HepG2 (cell line): Measurements from ENCODE around the gene CREBBP. TPM values are rescaled to one million over a fixed set of nuclear protein-coding genes. Genes with fewer than 3 reads are reported as not detected.

Experiments
- ATAC-seq: fragments of 200-7000 bp; cut with Tn5 transposase; 3 replicates; pipeline ENCODE4 v1.9.1; 2020; ENCODE audit warnings: mild to moderate bottlenecking, moderate library complexity
- BruUV-seq: library from RNA; stranded (reverse); fragments of 400-500 nt; replicated peaks from 2 replicates; lab custom pipeline; 2021; lab: Mats Ljungman, UMichigan
- CTCF ChIA-PET: fragments of 300-600 bp; formaldehyde crosslinking; extraction: SDS; loops from one replicate; lab custom pipeline; 2021; ENCODE audit warnings: low total read pairs, inconsistent platforms, low intra/inter-chr PET ratio; lab: Yijun Ruan, JAX
- POLR2A ChIA-PET: fragments of 350-600 bp; sonication (Branson Sonifier 250); formaldehyde crosslinking; loops from one replicate; lab custom pipeline; 2020; ENCODE audit warnings: antibody characterized with exemption, inconsistent platforms; lab: Yijun Ruan, JAX
- DNase-seq: peaks from one replicate; pipeline ENCODE4 v3.0.0-alpha.2; 2015; ENCODE audit warnings: low spot score
- FAIRE-seq: peaks from 3 replicates; lab custom pipeline; 2011; peaks lifted over from hg19 to GRCh38; lab: Jason Lieb, UNC
- H2AFZ ChIP-seq: one replicate; pipeline ENCODE4 v1.6.1; 2011; ENCODE audit warnings: low read length, inconsistent platforms
- H3K27ac ChIP-seq: fragments of 300-600 bp; 3 replicates; pipeline ENCODE4 v1.8.0; 2011; ENCODE audit warnings: mixed run types, mild to moderate bottlenecking, mixed read lengths, low read length, inconsistent platforms; ENCODE audit not compliant: insufficient read depth; ENCODE audit errors: extremely low read length
- H3K27me3 ChIP-seq, 2 experiments: fragments of 200-600 bp in 1 of 2; 2 replicates in 1 of 2; 3 replicates in 1 of 2; pipeline versions ENCODE4 v1.6.0 to v1.8.0; 2011; ENCODE audit warnings: low read length in 2 of 2, mild to moderate bottlenecking in 2 of 2, moderate library complexity in 2 of 2, inconsistent platforms in 1 of 2; ENCODE audit not compliant: insufficient read depth in 2 of 2, control insufficient read depth in 1 of 2
- H3K36me3 ChIP-seq, 2 experiments: fragments of 200-600 bp in 1 of 2; replicated peaks in 1 of 2; 2 replicates in 1 of 2; 3 replicates in 1 of 2; pipeline versions ENCODE4 v1.5.1 to v1.8.0; 2011; ENCODE audit warnings: low read length in 2 of 2, inconsistent platforms in 1 of 2; ENCODE audit not compliant: insufficient read depth in 2 of 2, control insufficient read depth in 1 of 2
- H3K4me1 ChIP-seq: 2 replicates; pipeline ENCODE4 v1.5.1; 2012; ENCODE audit warnings: low read length, inconsistent platforms; ENCODE audit not compliant: insufficient read depth
- H3K4me2 ChIP-seq: 2 replicates; pipeline ENCODE4 v1.6.0; 2011; ENCODE audit warnings: low read depth, low read length, inconsistent platforms
- H3K4me3 ChIP-seq, 3 experiments: fragments of 200-600 bp in 1 of 3; sonication (generic), shearing (Covaris generic) in 1 of 3; replicated peaks in 1 of 3; 2 replicates each; pipeline ENCODE4 v1.5.1; 2011 to 2016; ENCODE audit warnings: low read length in 3 of 3, inconsistent platforms in 2 of 3, low read depth in 2 of 3, mild to moderate bottlenecking in 2 of 3, control low read depth in 1 of 3, mixed read lengths in 1 of 3; ENCODE audit not compliant: insufficient read depth in 1 of 3
- H3K79me2 ChIP-seq: one replicate; pipeline ENCODE4 v1.6.1; 2011; ENCODE audit warnings: low read length, inconsistent platforms; ENCODE audit not compliant: insufficient read depth
- H3K9ac ChIP-seq: 2 replicates; pipeline ENCODE4 v1.6.0; 2011; ENCODE audit warnings: mild to moderate bottlenecking, low read depth, low read length, inconsistent platforms; ENCODE audit not compliant: insufficient read depth
- H3K9me3 ChIP-seq: 2 replicates; pipeline ENCODE4 v1.5.1; 2012; ENCODE audit warnings: mild to moderate bottlenecking, low read length
- H4K20me1 ChIP-seq: 2 replicates; pipeline ENCODE4 v1.6.0; 2011; ENCODE audit warnings: inconsistent platforms, mild to moderate bottlenecking, low read length, moderate library complexity; ENCODE audit not compliant: insufficient read depth
- ISL2 ChIP-seq: sonication (generic); formaldehyde crosslinking; IDR thresholded peaks from 2 replicates; pipeline ENCODE4 v1.5.0; 2020; ENCODE audit warnings: missing genetic modification reagents
- KAT2B ChIP-seq: fragments of 150-350 bp; IDR thresholded peaks from 2 replicates; pipeline ENCODE4 v1.6.1; 2014; ENCODE audit warnings: low read depth, low read length, borderline replicate concordance
- TMF1 ChIP-seq: sonication (generic); formaldehyde crosslinking; IDR thresholded peaks from 2 replicates; pipeline ENCODE4 v1.8.1; 2022; ENCODE audit warnings: low read depth, missing genetic modification reagents
- ZFP37 ChIP-seq: sonication (generic); formaldehyde crosslinking; IDR thresholded peaks from 2 replicates; pipeline ENCODE4 v1.4.0; 2020; ENCODE audit warnings: missing genetic modification reagents, borderline replicate concordance
- ZKSCAN1 ChIP-seq: fragments of 150-350 bp; IDR thresholded peaks from 2 replicates; pipeline ENCODE4 v1.6.1; 2014; ENCODE audit warnings: low read length
- ZNF205 ChIP-seq: IDR thresholded peaks from 2 replicates; pipeline ENCODE4 v1.6.1; 2018; ENCODE audit warnings: missing biosample characterization, missing genetic modification reagents
- ZNF839 ChIP-seq: sonication (generic); formaldehyde crosslinking; IDR thresholded peaks from 2 replicates; pipeline ENCODE4 v1.4.0; 2020; ENCODE audit warnings: missing genetic modification reagents, mild to moderate bottlenecking, borderline replicate concordance
- WGBS: methylation state at CpG from one replicate; pipeline ENCODE4 v1.1.6; 2017; ENCODE audit warnings: low lambda C conversion rate; 5-methylcytosine and 5-hydroxymethylcytosine counted together
- in situ Hi-C: cut with HindIII; loops from 2 replicates; pipeline ENCODE4 v1.10.0; 2017; ENCODE audit warnings: low pct_unique_long_range_greater_than_20kb; ENCODE audit not compliant: extremely low pct_ligation_motif_present
- intact Hi-C: fragments of 100-400 bp; cut with micrococcal nuclease; formaldehyde crosslinking; loops from one replicate; pipeline ENCODE4 v1.10.0; 2022; ENCODE audit not compliant: unreplicated experiment
- polyA plus RNA-seq, 8 experiments: library from polyadenylated mRNA; depleted of rRNA in 3 of 8; stranded (reverse) in 7 of 8; unstranded in 1 of 8; fragments of >200 nt; fragmentation: Illumina TruSeq in 4 of 8; extraction: Trizol in 4 of 8; gene quantifications; 2 replicates each; pipeline versions ENCODE4 v1.2.1 to v1.2.3, GENCODE V29; 2011 to 2016; ENCODE audit warnings: low read depth in 4 of 8, missing spikeins in 1 of 8, mixed read lengths in 1 of 8; ENCODE audit not compliant: insufficient read depth in 1 of 8
- total RNA-seq, 5 experiments: library from RNA; depleted of rRNA; stranded (reverse); fragments of >200 nt; fragmentation: Illumina TruSeq; extraction: Trizol; gene quantifications; 2 replicates each; pipeline ENCODE4 v1.2.3, GENCODE V29; 2016; ENCODE audit warnings: low read depth in 1 of 5
- TF ChIP-seq, protein P1 (sequence below): sonication (generic); formaldehyde crosslinking; IDR thresholded peaks from 2 replicates; pipeline ENCODE4 v1.4.0; 2020; ENCODE audit warnings: missing genetic modification reagents
- TF ChIP-seq, protein P2 (sequence below): sonication (generic); formaldehyde crosslinking; IDR thresholded peaks from 2 replicates; pipeline ENCODE4 v1.8.0; 2022; ENCODE audit warnings: low read depth, missing genetic modification reagents
- TF ChIP-seq, protein P3 (sequence below): sonication (generic); formaldehyde crosslinking; IDR thresholded peaks from 2 replicates; pipeline ENCODE4 v1.5.0; 2020; ENCODE audit warnings: mild to moderate bottlenecking, missing genetic modification reagents
- TF ChIP-seq, protein P4 (sequence below): sonication (generic); formaldehyde crosslinking; IDR thresholded peaks from 2 replicates; pipeline ENCODE4 v1.8.0; 2022; ENCODE audit warnings: missing genetic modification reagents, mild to moderate bottlenecking, borderline replicate concordance

Gene CREBBP
- total and polyA plus RNA-seq, 2 of the 13 experiments (the other 11 are each of a cell fraction or from before 2014, with no cell fraction given) = 5.3 to 10.4 TPM

DNA sequence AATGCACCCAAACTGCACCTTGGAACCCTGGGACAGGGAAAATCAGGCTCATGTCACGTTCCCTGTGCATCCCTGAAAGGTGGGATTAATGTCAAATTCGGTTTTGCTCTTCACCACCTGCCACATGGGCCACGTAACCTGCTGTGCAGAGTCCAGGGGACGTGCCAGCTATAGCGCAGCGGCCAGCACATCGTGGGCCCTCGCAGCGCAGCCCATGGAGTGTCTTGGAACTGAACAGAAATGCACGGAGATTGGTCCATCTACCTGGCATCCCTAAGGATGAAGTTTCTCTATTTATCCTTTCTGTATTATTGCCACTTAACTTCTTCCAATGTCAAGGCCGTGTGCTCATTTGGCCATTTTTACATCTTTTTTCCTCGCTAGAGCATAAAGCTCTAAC, 95.1 kb downstream of the CREBBP start:
- intact Hi-C loops (no loop called here), in situ Hi-C loops (no loop called here)
- no peaks in the 10 kb centered on the region for H3K79me2 ChIP-seq
- no peak overlapping the region for H2AFZ ChIP-seq
- no peaks in the 10 kb centered on the region for H3K9me3 ChIP-seq
- TF ChIP-seq, protein P1, sequence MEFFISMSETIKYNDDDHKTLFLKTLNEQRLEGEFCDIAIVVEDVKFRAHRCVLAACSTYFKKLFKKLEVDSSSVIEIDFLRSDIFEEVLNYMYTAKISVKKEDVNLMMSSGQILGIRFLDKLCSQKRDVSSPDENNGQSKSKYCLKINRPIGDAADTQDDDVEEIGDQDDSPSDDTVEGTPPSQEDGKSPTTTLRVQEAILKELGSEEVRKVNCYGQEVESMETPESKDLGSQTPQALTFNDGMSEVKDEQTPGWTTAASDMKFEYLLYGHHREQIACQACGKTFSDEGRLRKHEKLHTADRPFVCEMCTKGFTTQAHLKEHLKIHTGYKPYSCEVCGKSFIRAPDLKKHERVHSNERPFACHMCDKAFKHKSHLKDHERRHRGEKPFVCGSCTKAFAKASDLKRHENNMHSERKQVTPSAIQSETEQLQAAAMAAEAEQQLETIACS = no peak
- TF ChIP-seq, protein P2, sequence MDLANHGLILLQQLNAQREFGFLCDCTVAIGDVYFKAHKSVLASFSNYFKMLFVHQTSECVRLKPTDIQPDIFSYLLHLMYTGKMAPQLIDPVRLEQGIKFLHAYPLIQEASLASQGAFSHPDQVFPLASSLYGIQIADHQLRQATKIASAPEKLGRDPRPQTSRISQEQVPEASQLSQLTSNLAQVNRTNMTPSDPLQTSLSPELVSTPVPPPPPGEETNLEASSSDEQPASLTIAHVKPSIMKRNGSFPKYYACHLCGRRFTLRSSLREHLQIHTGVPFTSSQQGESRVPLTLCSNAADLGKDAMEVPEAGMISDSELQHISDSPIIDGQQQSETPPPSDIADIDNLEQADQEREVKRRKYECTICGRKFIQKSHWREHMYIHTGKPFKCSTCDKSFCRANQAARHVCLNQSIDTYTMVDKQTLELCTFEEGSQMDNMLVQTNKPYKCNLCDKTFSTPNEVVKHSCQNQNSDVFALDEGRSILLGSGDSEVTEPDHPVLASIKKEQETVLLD (CRISPR knock-in tag) = no peak
- no peak for TF ChIP-seq TMF1
- no peak for TF ChIP-seq KAT2B
- TF ChIP-seq, all 625 proteins: peak for 0
- Histone ChIP-seq H3K4me3 (no peak overlapping the region), H3K4me2 (no peak overlapping the region), H3K27me3 (no peaks in the 10 kb centered on the region), H3K4me1 (no peaks in the 10 kb centered on the region), H4K20me1 (no peaks in the 10 kb centered on the region; the same call in 1 of the 2 replicates), H3K9ac (no peak overlapping the region), H3K27ac (no peak overlapping the region), H3K36me3 (peaks cover 30 to 90% of the 10 kb centered on the region in 2 experiments)
- no TSS peak for BruUV-seq
- no peak for FAIRE-seq
- POLR2A ChIA-PET = no interaction called here
- DNase-seq = no peak
- no peak for ATAC-seq
- WGBS = 94% methylated on average over 12 of the region's 12 CpGs
- CTCF ChIA-PET = no interaction called here

DNA sequence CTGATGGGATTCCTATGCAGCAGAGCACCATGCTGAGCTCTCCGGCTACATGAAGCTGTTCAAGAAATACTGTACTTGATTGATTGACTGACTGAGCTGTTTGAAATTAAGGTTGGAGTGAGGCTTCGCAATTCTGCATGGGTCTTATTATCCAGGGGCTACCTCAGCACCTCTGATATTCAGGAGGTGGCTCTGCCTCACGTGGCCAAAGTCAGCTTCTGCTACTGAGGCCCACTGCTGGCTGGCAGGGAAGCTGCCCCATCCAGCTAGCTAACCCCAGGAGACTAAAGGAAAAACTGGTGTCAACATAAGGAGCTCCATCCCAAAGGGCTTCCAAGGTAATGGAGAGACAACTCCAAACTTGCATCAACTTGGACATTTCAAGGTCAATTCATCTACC, 97.0 kb downstream of the CREBBP start:
- in situ Hi-C loops = no loop called here
- ChIA-PET CTCF (no interaction called here), POLR2A (no interaction called here)
- Histone ChIP-seq H3K27ac (no peak overlapping the region), H4K20me1 (no peaks in the 10 kb centered on the region; the same call in 1 of the 2 replicates), H3K4me2 (no peak overlapping the region), H3K9ac (no peak overlapping the region), H3K79me2 (no peaks in the 10 kb centered on the region), H3K4me1 (no peaks in the 10 kb centered on the region), H3K4me3 (no peak overlapping the region), H3K9me3 (no peaks in the 10 kb centered on the region), H2AFZ (no peak overlapping the region), H3K36me3 (peaks cover 27 to 88% of the 10 kb centered on the region in 2 experiments), H3K27me3 (no peaks in the 10 kb centered on the region)
- no TSS peak for BruUV-seq
- WGBS = 100% methylated on average over 3 of the region's 3 CpGs
- intact Hi-C loops = no loop called here
- no peak for DNase-seq
- ATAC-seq = no peak
- FAIRE-seq = no peak
- TF ChIP-seq ZNF839 (CRISPR knock-in tag) (no peak), ISL2 (CRISPR knock-in tag) (no peak), ZFP37 (CRISPR knock-in tag) (no peak), ZNF205 (no peak), ZKSCAN1 (no peak)
- TF ChIP-seq, protein P3, sequence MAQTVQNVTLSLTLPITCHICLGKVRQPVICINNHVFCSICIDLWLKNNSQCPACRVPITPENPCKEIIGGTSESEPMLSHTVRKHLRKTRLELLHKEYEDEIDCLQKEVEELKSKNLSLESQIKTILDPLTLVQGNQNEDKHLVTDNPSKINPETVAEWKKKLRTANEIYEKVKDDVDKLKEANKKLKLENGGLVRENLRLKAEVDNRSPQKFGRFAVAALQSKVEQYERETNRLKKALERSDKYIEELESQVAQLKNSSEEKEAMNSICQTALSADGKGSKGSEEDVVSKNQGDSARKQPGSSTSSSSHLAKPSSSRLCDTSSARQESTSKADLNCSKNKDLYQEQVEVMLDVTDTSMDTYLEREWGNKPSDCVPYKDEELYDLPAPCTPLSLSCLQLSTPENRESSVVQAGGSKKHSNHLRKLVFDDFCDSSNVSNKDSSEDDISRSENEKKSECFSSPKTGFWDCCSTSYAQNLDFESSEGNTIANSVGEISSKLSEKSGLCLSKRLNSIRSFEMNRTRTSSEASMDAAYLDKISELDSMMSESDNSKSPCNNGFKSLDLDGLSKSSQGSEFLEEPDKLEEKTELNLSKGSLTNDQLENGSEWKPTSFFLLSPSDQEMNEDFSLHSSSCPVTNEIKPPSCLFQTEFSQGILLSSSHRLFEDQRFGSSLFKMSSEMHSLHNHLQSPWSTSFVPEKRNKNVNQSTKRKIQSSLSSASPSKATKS (CRISPR knock-in tag) = no peak
- TF ChIP-seq, protein P4, sequence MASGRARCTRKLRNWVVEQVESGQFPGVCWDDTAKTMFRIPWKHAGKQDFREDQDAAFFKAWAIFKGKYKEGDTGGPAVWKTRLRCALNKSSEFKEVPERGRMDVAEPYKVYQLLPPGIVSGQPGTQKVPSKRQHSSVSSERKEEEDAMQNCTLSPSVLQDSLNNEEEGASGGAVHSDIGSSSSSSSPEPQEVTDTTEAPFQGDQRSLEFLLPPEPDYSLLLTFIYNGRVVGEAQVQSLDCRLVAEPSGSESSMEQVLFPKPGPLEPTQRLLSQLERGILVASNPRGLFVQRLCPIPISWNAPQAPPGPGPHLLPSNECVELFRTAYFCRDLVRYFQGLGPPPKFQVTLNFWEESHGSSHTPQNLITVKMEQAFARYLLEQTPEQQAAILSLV (CRISPR knock-in tag) = no peak
